HCT116 (cell line): ENCODE data around the gene IL23A. TPM values are rescaled to one million over a fixed set of nuclear protein-coding genes. Genes with fewer than 3 reads are reported as not detected.

Experiments used
- ATAC-seq: fragments of 200-7000 bp; cut with Tn5 transposase; 2 replicates; pipeline ENCODE4 v1.9.1; 2020; ENCODE audit warnings: mild to moderate bottlenecking, moderate library complexity
- BruUV-seq: library from RNA; stranded (reverse); fragments of 400-500 nt; replicated peaks from 2 replicates; lab custom pipeline; 2021; lab: Mats Ljungman, UMichigan
- CTCF ChIA-PET: fragments of 300-600 bp; sonication (Branson Sonifier 250); formaldehyde crosslinking; loops from one replicate; lab custom pipeline; 2021; ENCODE audit warnings: antibody characterized with exemption; lab: Charles Lee
- POLR2A ChIA-PET: fragments of 300-600, 350-600 bp; sonication (Branson Sonifier 250); formaldehyde crosslinking; loops from one replicate; lab custom pipeline; 2021; ENCODE audit warnings: antibody characterized with exemption; lab: Charles Lee
- RAD21 ChIA-PET, 2 experiments: fragments of 300-600 bp; sonication (Branson Sonifier 250); formaldehyde crosslinking; loops; one replicate each; lab custom pipeline; 2023; ENCODE audit warnings: low total read pairs in 2 of 2; ENCODE audit not compliant: uncharacterized antibody in 2 of 2, unreplicated experiment in 2 of 2, low non-redundant PET in 1 of 2; lab: Charles Lee
- DNase-seq: peaks from one replicate; pipeline ENCODE4 v3.0.0-alpha.2; 2010; ENCODE audit warnings: low read depth, low spot score
- H2AFZ ChIP-seq: fragments of 200-600 bp; shearing (Covaris generic), sonication (generic); 2 replicates; pipeline ENCODE4 v1.6.1; 2017; ENCODE audit warnings: low read depth, mixed run types, mixed read lengths, antibody characterized with exemption, low read length; ENCODE audit not compliant: poor library complexity, severe bottlenecking
- H3K27ac ChIP-seq: 2 replicates; pipeline ENCODE4 v1.5.1; 2012; ENCODE audit warnings: low read depth, low read length
- H3K27me3 ChIP-seq: fragments of 200-600 bp; sonication (generic); 2 replicates; pipeline ENCODE4 v1.6.1; 2016; ENCODE audit warnings: mixed run types, low read length, mixed read lengths; ENCODE audit not compliant: insufficient read depth
- H3K36me3 ChIP-seq, 2 experiments: fragments of 200-500 bp in 1 of 2; fragments of 200-600 bp in 1 of 2; sonication (Bioruptor generic) in 1 of 2; sonication (generic) in 1 of 2; 2 replicates each; pipeline versions ENCODE4 v1.5.1 to v1.6.1; 2014 to 2016; ENCODE audit warnings: low read length in 2 of 2, inconsistent platforms in 1 of 2, mixed read lengths in 1 of 2, mixed run types in 1 of 2; ENCODE audit not compliant: insufficient read depth in 2 of 2, control insufficient read depth in 1 of 2
- H3K4me1 ChIP-seq, 2 experiments: fragments of 200-600 bp in 1 of 2; sonication (generic) in 1 of 2; 2 replicates each; pipeline versions ENCODE4 v1.5.1 to v1.6.1; 2012 to 2017; ENCODE audit warnings: low read length in 2 of 2, inconsistent platforms in 1 of 2, mild to moderate bottlenecking in 1 of 2, mixed read lengths in 1 of 2, mixed run types in 1 of 2, moderate library complexity in 1 of 2; ENCODE audit not compliant: insufficient read depth in 2 of 2, control insufficient read depth in 1 of 2
- H3K4me2 ChIP-seq: fragments of 200-600 bp; sonication (generic); 2 replicates; pipeline ENCODE4 v1.6.1; 2017; ENCODE audit warnings: mixed run types, low read length, mixed read lengths
- H3K4me3 ChIP-seq, 2 experiments: fragments of 200-600 bp in 1 of 2; sonication (generic) in 1 of 2; replicated peaks in 1 of 2; 2 replicates each; pipeline ENCODE4 v1.5.1; 2011 to 2016; ENCODE audit warnings: low read length in 2 of 2, control low read depth in 1 of 2, low read depth in 1 of 2, mild to moderate bottlenecking in 1 of 2, mixed read lengths in 1 of 2, mixed run types in 1 of 2
- H3K79me2 ChIP-seq: fragments of 200-600 bp; sonication (generic); 2 replicates; pipeline ENCODE4 v1.6.1; 2017; ENCODE audit warnings: mild to moderate bottlenecking, mixed run types, low read length, moderate library complexity, mixed read lengths; ENCODE audit not compliant: insufficient read depth
- H3K9ac ChIP-seq: fragments of 200-600 bp; sonication (generic); 2 replicates; pipeline ENCODE4 v1.6.1; 2016; ENCODE audit warnings: low read length, mixed read lengths
- H3K9me2 ChIP-seq: fragments of 200-600 bp; sonication (generic), shearing (Covaris generic); 2 replicates; pipeline ENCODE4 v1.6.1; 2017; ENCODE audit warnings: mixed run types, mild to moderate bottlenecking, moderate library complexity; ENCODE audit not compliant: insufficient read depth
- H3K9me3 ChIP-seq, 2 experiments: fragments of 200-500 bp in 1 of 2; fragments of 200-600 bp in 1 of 2; sonication (Bioruptor generic) in 1 of 2; sonication (generic) in 1 of 2; 2 replicates each; pipeline ENCODE4 v1.6.1; 2014 to 2017; ENCODE audit warnings: low read length in 2 of 2, mixed read lengths in 2 of 2, inconsistent platforms in 1 of 2, low read depth in 1 of 2, mild to moderate bottlenecking in 1 of 2, mixed run types in 1 of 2, moderate library complexity in 1 of 2; ENCODE audit not compliant: control insufficient read depth in 1 of 2, insufficient read depth in 1 of 2
- H4K20me1 ChIP-seq: fragments of 200-600 bp; sonication (generic), shearing (Covaris generic); 2 replicates; pipeline ENCODE4 v1.6.1; 2017; ENCODE audit warnings: mixed run types, mild to moderate bottlenecking, moderate library complexity; ENCODE audit not compliant: insufficient read depth
- CBX3 ChIP-seq: IDR thresholded peaks from 2 replicates; pipeline ENCODE4 v1.6.1; 2012; ENCODE audit warnings: low read depth
- JUND ChIP-seq: IDR thresholded peaks from 2 replicates; pipeline ENCODE4 v1.6.1; 2012
- MAX ChIP-seq: IDR thresholded peaks from 2 replicates; pipeline ENCODE4 v1.6.1; 2012
- POLR2A ChIP-seq: IDR thresholded peaks from 2 replicates; pipeline ENCODE4 v1.7.0; 2011; ENCODE audit warnings: borderline replicate concordance; ENCODE audit not compliant: insufficient read depth, insufficient read length; ENCODE audit errors: extremely low read depth
- POLR2AphosphoS5 ChIP-seq: IDR thresholded peaks from 2 replicates; pipeline ENCODE4 v1.6.1; 2011; ENCODE audit warnings: mild to moderate bottlenecking, low read depth, low read length, moderate library complexity
- RAD21 ChIP-seq: IDR thresholded peaks from 2 replicates; pipeline ENCODE4 v1.6.1; 2012; ENCODE audit warnings: low read depth, mild to moderate bottlenecking
- SRF ChIP-seq: IDR thresholded peaks from 2 replicates; pipeline ENCODE4 v1.6.1; 2012; ENCODE audit warnings: low read depth
- TCF7L2 ChIP-seq: IDR thresholded peaks from 2 replicates; pipeline ENCODE4 v1.7.0; 2011; ENCODE audit warnings: borderline replicate concordance, inconsistent platforms; ENCODE audit not compliant: insufficient read depth, insufficient read length; ENCODE audit errors: extremely low read depth
- ZFX ChIP-seq: fragments of 450-650 bp; IDR thresholded peaks from 2 replicates; pipeline ENCODE4 v1.6.1; 2017
- intact Hi-C: fragments of 100-400 bp; cut with micrococcal nuclease; formaldehyde crosslinking; loops from 2 replicates; pipeline ENCODE4 v1.10.0; 2022
- total RNA-seq: library from RNA; stranded (reverse); gene quantifications from one replicate; pipeline ENCODE4 v1.2.1, GENCODE V29; 2021; ENCODE audit not compliant: unreplicated experiment
- TF ChIP-seq, protein P1 (sequence below), 3 experiments: fragments of 200-600 bp in 1 of 3; sonication (generic) in 1 of 3; IDR thresholded peaks in 2 of 3; conservative IDR thresholded peaks in 1 of 3; 2 replicates each; pipeline ENCODE4 v1.5.1; 2012 to 2017; ENCODE audit warnings: low read depth in 2 of 3, low read length in 2 of 3, antibody characterized with exemption in 1 of 3, borderline replicate concordance in 1 of 3, control low read depth in 1 of 3, mild to moderate bottlenecking in 1 of 3, mixed read lengths in 1 of 3, mixed run types in 1 of 3, moderate library complexity in 1 of 3; ENCODE audit not compliant: insufficient read depth in 1 of 3

The IL23A gene
- total RNA-seq, 1 experiment from 2014 or later: 0.59 TPM

- Histone ChIP-seq H3K4me3 (no peak overlapping the region), H3K79me2 (no peaks in the 10 kb centered on the region), H3K4me2 (no peak overlapping the region), H3K9me2 (no peaks in the 10 kb centered on the region), H3K27me3 (no peaks in the 10 kb centered on the region), H4K20me1 (no peaks in the 10 kb centered on the region), H3K9ac (no peak overlapping the region), H2AFZ (no peak overlapping the region)
- RAD21 ChIA-PET: no interaction called here
- no TSS peak for BruUV-seq
- DNase-seq: no peak
- CTCF ChIA-PET: no interaction called here
- intact Hi-C loops: no loop called here
- TF ChIP-seq POLR2A: no peak
- TF ChIP-seq, protein P1, sequence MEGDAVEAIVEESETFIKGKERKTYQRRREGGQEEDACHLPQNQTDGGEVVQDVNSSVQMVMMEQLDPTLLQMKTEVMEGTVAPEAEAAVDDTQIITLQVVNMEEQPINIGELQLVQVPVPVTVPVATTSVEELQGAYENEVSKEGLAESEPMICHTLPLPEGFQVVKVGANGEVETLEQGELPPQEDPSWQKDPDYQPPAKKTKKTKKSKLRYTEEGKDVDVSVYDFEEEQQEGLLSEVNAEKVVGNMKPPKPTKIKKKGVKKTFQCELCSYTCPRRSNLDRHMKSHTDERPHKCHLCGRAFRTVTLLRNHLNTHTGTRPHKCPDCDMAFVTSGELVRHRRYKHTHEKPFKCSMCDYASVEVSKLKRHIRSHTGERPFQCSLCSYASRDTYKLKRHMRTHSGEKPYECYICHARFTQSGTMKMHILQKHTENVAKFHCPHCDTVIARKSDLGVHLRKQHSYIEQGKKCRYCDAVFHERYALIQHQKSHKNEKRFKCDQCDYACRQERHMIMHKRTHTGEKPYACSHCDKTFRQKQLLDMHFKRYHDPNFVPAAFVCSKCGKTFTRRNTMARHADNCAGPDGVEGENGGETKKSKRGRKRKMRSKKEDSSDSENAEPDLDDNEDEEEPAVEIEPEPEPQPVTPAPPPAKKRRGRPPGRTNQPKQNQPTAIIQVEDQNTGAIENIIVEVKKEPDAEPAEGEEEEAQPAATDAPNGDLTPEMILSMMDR (IDR thresholded peaks at IDR 0.05 in 2 of 3, conservative IDR thresholded peaks at IDR 0.05 in 1 of 3; ENCODE audit: borderline replicate concordance in 1 of 3, insufficient read depth in 1 of 3, low read depth in 2 of 3, low read length in 2 of 3): no peak
- TF ChIP-seq SRF: no peak
- TF ChIP-seq TCF7L2: no peak
- no peak for TF ChIP-seq RAD21
- TF ChIP-seq ZFX: no peak
- no peak for TF ChIP-seq MAX
- TF ChIP-seq CBX3: no peak
- TF ChIP-seq POLR2AphosphoS5: no peak
- TF ChIP-seq JUND: no peak
- TF ChIP-seq, all 23 proteins: peak for 0
- POLR2A ChIA-PET: no interaction called here
- no peaks in the 10 kb centered on the region for H3K36me3 ChIP-seq
- no peak for ATAC-seq
- H3K4me1 ChIP-seq: peaks cover 0 to 7% of the 10 kb centered on the region in 2 experiments; a peak in 1 of 4 replicates
- H3K9me3 ChIP-seq: no peaks in the 10 kb centered on the region
- no peak overlapping the region for H3K27ac ChIP-seq
These were observed 34.8 kb downstream of the IL23A start for GRCh38 chr12:56373515-56373914.
